Liver (tissue), 9 donors: ENCODE data around the gene AIG1. TPM values are rescaled to one million over a fixed set of nuclear protein-coding genes. Genes with fewer than 3 reads are reported as not detected.

Experiments used
- DNase-seq: peaks from one replicate; pipeline ENCODE4 v3.0.0-alpha.2; 2017; ENCODE audit warnings: low spot score
- H3K27ac ChIP-seq, 2 donors: one replicate each; pipeline ENCODE4 v1.7.0; 2013; ENCODE audit warnings: inconsistent platforms in 2 of 2, low read length in 2 of 2, control low read depth in 1 of 2, low read depth in 1 of 2, mild to moderate bottlenecking in 1 of 2
- H3K27me3 ChIP-seq, 4 donors: one replicate each; pipeline versions ENCODE4 v1.6.1 to v1.7.0; 2013; ENCODE audit warnings: low read length in 3 of 4, inconsistent platforms in 1 of 4, mild to moderate bottlenecking in 1 of 4, moderate library complexity in 1 of 4; ENCODE audit not compliant: control insufficient read depth in 4 of 4, insufficient read depth in 4 of 4
- H3K36me3 ChIP-seq, 4 donors: one replicate each; pipeline versions ENCODE4 v1.6.1 to v1.7.0; 2013; ENCODE audit warnings: low read length in 3 of 4, mild to moderate bottlenecking in 3 of 4, low read depth in 1 of 4, moderate library complexity in 1 of 4; ENCODE audit not compliant: control insufficient read depth in 4 of 4, insufficient read depth in 3 of 4
- H3K4me1 ChIP-seq, 4 donors: one replicate each; pipeline versions ENCODE4 v1.6.1 to v1.7.0; 2013; ENCODE audit warnings: low read length in 3 of 4, mild to moderate bottlenecking in 3 of 4, moderate library complexity in 1 of 4; ENCODE audit not compliant: control insufficient read depth in 4 of 4, insufficient read depth in 4 of 4
- H3K4me3 ChIP-seq, 3 donors: one replicate each; pipeline versions ENCODE4 v1.6.1 to v1.7.0; 2013; ENCODE audit warnings: low read length in 3 of 3, control low read depth in 1 of 3, low read depth in 1 of 3, mild to moderate bottlenecking in 1 of 3
- H3K9ac ChIP-seq, 2 donors: one replicate each; pipeline ENCODE4 v1.7.0; 2013; ENCODE audit warnings: low read length in 2 of 2, mild to moderate bottlenecking in 2 of 2, moderate library complexity in 2 of 2, control low read depth in 1 of 2, low read depth in 1 of 2
- H3K9me3 ChIP-seq, 4 donors: one replicate each; pipeline versions ENCODE4 v1.6.1 to v1.7.0; 2013; ENCODE audit warnings: low read length in 3 of 4; ENCODE audit not compliant: control insufficient read depth in 4 of 4
- ATF3 ChIP-seq: IDR thresholded peaks from 2 replicates; pipeline ENCODE4 v1.6.1; 2016; ENCODE audit warnings: antibody characterized with exemption
- CTCF ChIP-seq: fragments of 150-350 bp; IDR thresholded peaks from 2 replicates; pipeline ENCODE4 v1.5.1; 2017; ENCODE audit warnings: improper control_type of control experiment, low read depth, low read length; ENCODE audit not compliant: missing input control
- EGR1 ChIP-seq, 2 donors: IDR thresholded peaks; 2 replicates each; pipeline ENCODE4 v1.6.1; 2016 to 2018; ENCODE audit warnings: antibody characterized with exemption in 2 of 2, low read depth in 2 of 2
- FOXA1 ChIP-seq: IDR thresholded peaks from 2 replicates; pipeline ENCODE4 v1.6.1; 2016; ENCODE audit warnings: antibody characterized with exemption
- FOXA2 ChIP-seq: IDR thresholded peaks from 2 replicates; pipeline ENCODE4 v1.6.1; 2016; ENCODE audit warnings: antibody characterized with exemption
- GABPA ChIP-seq, 2 donors: IDR thresholded peaks in 1 of 2; conservative IDR thresholded peaks in 1 of 2; 2 replicates each; pipeline ENCODE4 v1.6.1; 2016; ENCODE audit warnings: antibody characterized with exemption in 2 of 2, mild to moderate bottlenecking in 1 of 2, moderate library complexity in 1 of 2
- HNF4A ChIP-seq, 2 donors: conservative IDR thresholded peaks; 2 replicates each; pipeline ENCODE4 v1.6.1; 2016; ENCODE audit warnings: antibody characterized with exemption in 2 of 2, mild to moderate bottlenecking in 2 of 2
- HNF4G ChIP-seq: IDR thresholded peaks from 2 replicates; pipeline ENCODE4 v1.6.1; 2016; ENCODE audit warnings: antibody characterized with exemption
- JUND ChIP-seq, 2 donors: IDR thresholded peaks; 2 replicates each; pipeline ENCODE4 v1.6.1; 2016; ENCODE audit warnings: antibody characterized with exemption in 2 of 2
- MAX ChIP-seq: IDR thresholded peaks from 2 replicates; pipeline ENCODE4 v1.6.1; 2016; ENCODE audit warnings: antibody characterized with exemption
- NR2F2 ChIP-seq: IDR thresholded peaks from 2 replicates; pipeline ENCODE4 v1.6.1; 2016; ENCODE audit warnings: antibody characterized with exemption
- RAD21 ChIP-seq, 2 donors: IDR thresholded peaks; 2 replicates each; pipeline ENCODE4 v1.6.1; 2016; ENCODE audit warnings: antibody characterized with exemption in 2 of 2, mild to moderate bottlenecking in 2 of 2
- REST ChIP-seq: IDR thresholded peaks from 2 replicates; pipeline ENCODE4 v1.6.1; 2016; ENCODE audit warnings: antibody characterized with exemption, mild to moderate bottlenecking
- SP1 ChIP-seq: IDR thresholded peaks from 2 replicates; pipeline ENCODE4 v1.6.1; 2018; ENCODE audit warnings: antibody characterized with exemption, mild to moderate bottlenecking
- TAF1 ChIP-seq: conservative IDR thresholded peaks from 2 replicates; pipeline ENCODE4 v1.6.1; 2016; ENCODE audit warnings: antibody characterized with exemption, mild to moderate bottlenecking
- YY1 ChIP-seq: IDR thresholded peaks from 2 replicates; pipeline ENCODE4 v1.6.1; 2016; ENCODE audit warnings: antibody characterized with exemption, mild to moderate bottlenecking
- ZBTB33 ChIP-seq: IDR thresholded peaks from 2 replicates; pipeline ENCODE4 v1.6.1; 2016; ENCODE audit warnings: antibody characterized with exemption
- WGBS: extraction: QIAGEN DNeasy Blood & Tissue Kit; methylation state at CpG from one replicate; pipeline ENCODE4 v1.1.7; 2013; 5-methylcytosine and 5-hydroxymethylcytosine counted together
- polyA plus RNA-seq, 2 donors: library from polyadenylated mRNA; stranded (reverse) in 1 of 2; unstranded in 1 of 2; fragments of 200-250 nt in 1 of 2; fragments of >200 nt in 1 of 2; fragmentation: Nextera tagmentation in 1 of 2; extraction: Ambion mirVana in 1 of 2; gene quantifications; one replicate each; pipeline versions ENCODE4 v1.2.1 to v1.2.3, GENCODE V29; 2013 to 2015
- total RNA-seq, 2 donors: library from RNA; depleted of rRNA; stranded (reverse); fragments of >200 nt; gene quantifications; one replicate each; pipeline ENCODE4 v1.2.3, GENCODE V29; 2014
- donor health status: healthy.
- donor health status: healthy.
- donor health status: healthy.
- donor health status: healthy.
- donor health status: healthy.

Gene AIG1
- total and polyA plus RNA-seq, 4 donors: 74.8 to 169 (median 121) TPM

GRCh38 chr6:143238306-143238705, 177.6 kb downstream of the AIG1 start (continued):
- TF ChIP-seq TAF1 (no peak), RAD21 (IDR thresholded peaks at IDR 0.05) (no peak)

- Histone ChIP-seq H3K4me3 (no peak overlapping the region), H3K4me1 (no peaks in the 10 kb centered on the region), H3K9ac (no peak overlapping the region), H3K9me3 (no peaks in the 10 kb centered on the region), H3K27me3 (no peaks in the 10 kb centered on the region), H3K36me3 (peaks cover 0 to 10% (median 1%) of the 10 kb centered on the region in 4 donors), H3K27ac (no peak overlapping the region)
- DNase-seq: no peak
- WGBS: 92% methylated on average over 4 of the region's 4 CpGs
- TF ChIP-seq YY1 (no peak), REST (no peak), MAX (no peak), CTCF (no peak), RAD21 (IDR thresholded peaks at IDR 0.05) (no peak), HNF4G (no peak), HNF4A (conservative IDR thresholded peaks at IDR 0.05) (no peak), JUND (IDR thresholded peaks at IDR 0.05) (no peak), FOXA1 (no peak), GABPA (IDR thresholded peaks at IDR 0.05 in 1 of 2, conservative IDR thresholded peaks at IDR 0.05 in 1 of 2) (no peak), ATF3 (no peak)
Measured at GRCh38 chr6:143241111-143241510, 180.4 kb downstream of the AIG1 start.

GRCh38 chr6:143241911-143242310, 181.2 kb downstream of the AIG1 start:
- Histone ChIP-seq H3K27ac (no peak overlapping the region), H3K9me3 (no peaks in the 10 kb centered on the region), H3K4me1 (no peaks in the 10 kb centered on the region), H3K9ac (no peak overlapping the region), H3K4me3 (no peak overlapping the region), H3K36me3 (peaks cover 0 to 4% (median 1%) of the 10 kb centered on the region in 4 donors), H3K27me3 (no peaks in the 10 kb centered on the region)
- no peak for DNase-seq
- 85% methylated on average over 5 of the region's 5 CpGs for WGBS
- TF ChIP-seq EGR1 (IDR thresholded peaks at IDR 0.05; ENCODE audit: low read depth in 2 of 2): no peak
- TF ChIP-seq MAX: no peak
- TF ChIP-seq GABPA (IDR thresholded peaks at IDR 0.05 in 1 of 2, conservative IDR thresholded peaks at IDR 0.05 in 1 of 2): no peak
- TF ChIP-seq CTCF: no peak
- no peak for TF ChIP-seq FOXA1
- no peak for TF ChIP-seq YY1
- no peak for TF ChIP-seq ZBTB33
- no peak for TF ChIP-seq FOXA2
- TF ChIP-seq HNF4G: no peak
- TF ChIP-seq HNF4A (conservative IDR thresholded peaks at IDR 0.05): no peak
- TF ChIP-seq ATF3: no peak
- TF ChIP-seq SP1: no peak
- no peak for TF ChIP-seq RAD21 (IDR thresholded peaks at IDR 0.05)
- no peak for TF ChIP-seq NR2F2
